SHP77 (cell line): ENCODE measurements around the gene GPC6.
"Not testable (repeated sequence)": the region's sequence is repeated elsewhere in the genome, so short reads cannot be mapped to it uniquely, and the experiment has no call there.

ENCODE experiments used
- DNase-seq, 2 experiments: peaks; one replicate each; lab custom pipeline; 2025; lab: John Stamatoyannopoulos, UW

The GPC6 gene

GRCh38 chr13:93435651-93436050 lies 209.0 kb downstream of the GPC6 start:
- DNase-seq: no peak

GRCh38 chr13:93437081-93437480 lies 210.5 kb downstream of the GPC6 start:
- no peak for DNase-seq

DNA sequence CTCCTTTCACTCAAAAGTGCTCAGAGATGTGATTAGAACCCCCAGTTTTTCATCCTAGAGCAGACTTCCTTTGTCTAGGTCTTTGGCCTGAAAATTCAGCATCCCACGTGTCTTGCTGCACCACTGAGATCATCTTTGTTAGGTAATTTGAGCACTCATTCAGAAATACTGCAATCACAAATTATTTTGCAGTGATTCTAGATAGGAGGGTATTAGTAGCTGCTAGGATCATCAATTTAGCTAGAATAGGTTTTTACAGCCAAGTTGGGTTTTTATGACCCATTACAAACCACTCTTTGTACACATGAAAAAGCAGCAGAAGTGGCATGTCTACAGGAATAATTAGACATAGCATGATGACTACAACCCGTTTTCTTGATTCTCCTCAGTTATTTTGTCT lies 219.6 kb downstream of the GPC6 start:
- DNase-seq: no peak

GRCh38 chr13:93450191-93450621 lies 223.6 kb downstream of the GPC6 start:
- no peak for DNase-seq

DNA sequence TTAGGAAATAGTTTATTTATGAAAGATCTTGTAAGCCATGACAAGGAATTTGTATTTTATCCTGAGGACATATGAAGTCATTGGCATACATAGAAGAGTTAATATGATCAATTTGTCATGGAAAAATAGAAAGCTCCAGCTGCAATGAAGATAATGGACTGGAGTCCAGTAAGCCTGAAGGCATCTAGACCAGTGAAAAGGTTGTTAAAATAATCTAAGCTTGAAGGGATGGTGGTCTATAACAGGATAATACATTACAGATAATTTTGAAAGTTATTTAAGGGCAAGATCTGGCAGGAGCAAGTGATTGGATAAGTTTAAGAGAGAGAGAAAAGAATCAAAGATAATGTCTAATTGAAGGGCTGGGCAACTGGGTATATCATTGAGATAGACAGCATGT lies 224.2 kb downstream of the GPC6 start:
- no peak for DNase-seq

- DNase-seq: not testable (repeated sequence)
These were observed 228.1 kb downstream of the GPC6 start for GRCh38 chr13:93454676-93455235.

GRCh38 chr13:93455861-93456260 lies 229.3 kb downstream of the GPC6 start:
- DNase-seq: no peak

DNA sequence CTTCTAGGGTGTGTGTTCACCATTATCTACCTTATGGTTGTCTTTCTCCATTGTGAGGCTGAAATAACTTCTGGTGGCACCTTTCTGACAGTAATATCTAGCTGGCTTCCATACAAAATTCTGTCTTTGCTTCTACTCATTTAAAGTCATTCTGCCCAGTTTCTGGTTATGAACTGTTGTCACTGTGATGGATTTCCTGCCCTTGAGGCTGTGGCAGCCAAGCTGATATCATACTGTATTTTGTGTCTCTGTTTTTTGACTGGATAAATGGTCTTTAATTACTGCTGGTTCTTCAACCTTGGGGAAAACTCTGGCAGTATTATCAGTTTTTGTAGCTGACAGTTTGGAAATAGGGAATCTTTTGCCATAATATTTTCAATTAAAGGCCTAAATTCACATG lies 233.4 kb downstream of the GPC6 start:
- no peak for DNase-seq

- DNase-seq: no peak
These were observed 235.5 kb downstream of the GPC6 start for GRCh38 chr13:93462151-93462550.

- DNase-seq: no peak
These were observed 240.0 kb downstream of the GPC6 start for GRCh38 chr13:93466502-93467036.

GRCh38 chr13:93467175-93467574 lies 240.6 kb downstream of the GPC6 start:
- no peak for DNase-seq

DNA sequence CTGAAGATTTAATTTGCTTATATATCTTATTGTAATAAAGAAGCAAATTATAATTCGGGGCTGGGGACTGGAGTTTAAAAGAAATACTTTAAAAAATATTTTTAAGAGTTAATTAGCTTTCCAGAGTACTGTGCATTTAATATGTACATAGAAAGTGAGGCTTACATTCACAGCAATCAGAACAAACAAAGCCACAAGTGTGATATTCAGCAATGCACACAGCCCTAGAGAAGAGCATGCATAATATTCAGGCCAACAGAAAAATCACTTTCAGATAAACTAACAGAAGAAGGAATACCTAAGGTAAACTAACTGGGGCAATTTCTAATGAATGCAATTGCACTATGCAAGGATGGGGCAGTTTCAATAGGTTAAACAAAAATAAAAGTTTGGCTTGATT lies 241.8 kb downstream of the GPC6 start:
- no peak for DNase-seq

GRCh38 chr13:93472296-93472695 lies 245.7 kb downstream of the GPC6 start:
- DNase-seq: no peak

DNA sequence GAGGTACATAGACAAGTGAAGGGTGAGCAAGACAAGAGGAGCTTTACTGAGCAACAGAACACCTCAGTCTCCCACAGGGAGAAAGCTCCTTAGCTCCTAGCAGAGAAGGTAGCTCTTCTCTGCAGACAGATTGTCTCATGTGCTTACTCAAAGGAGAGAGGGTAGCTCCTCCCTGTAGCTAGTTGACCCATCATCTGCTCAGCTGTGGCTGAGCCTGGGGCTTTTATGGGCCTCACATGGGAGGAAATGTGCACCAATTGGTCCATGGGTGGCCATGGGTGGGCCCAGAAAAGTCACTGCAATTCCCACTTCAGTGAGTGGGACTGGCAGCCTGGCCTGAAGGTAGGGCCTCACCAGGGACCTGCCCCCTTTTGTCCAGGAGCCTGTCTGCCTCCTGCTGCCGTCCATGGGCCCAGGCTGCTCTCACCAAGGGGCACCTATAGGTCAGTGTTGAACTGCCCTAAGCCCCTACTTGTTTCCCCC lies 246.2 kb downstream of the GPC6 start:
- no peak for DNase-seq

DNA sequence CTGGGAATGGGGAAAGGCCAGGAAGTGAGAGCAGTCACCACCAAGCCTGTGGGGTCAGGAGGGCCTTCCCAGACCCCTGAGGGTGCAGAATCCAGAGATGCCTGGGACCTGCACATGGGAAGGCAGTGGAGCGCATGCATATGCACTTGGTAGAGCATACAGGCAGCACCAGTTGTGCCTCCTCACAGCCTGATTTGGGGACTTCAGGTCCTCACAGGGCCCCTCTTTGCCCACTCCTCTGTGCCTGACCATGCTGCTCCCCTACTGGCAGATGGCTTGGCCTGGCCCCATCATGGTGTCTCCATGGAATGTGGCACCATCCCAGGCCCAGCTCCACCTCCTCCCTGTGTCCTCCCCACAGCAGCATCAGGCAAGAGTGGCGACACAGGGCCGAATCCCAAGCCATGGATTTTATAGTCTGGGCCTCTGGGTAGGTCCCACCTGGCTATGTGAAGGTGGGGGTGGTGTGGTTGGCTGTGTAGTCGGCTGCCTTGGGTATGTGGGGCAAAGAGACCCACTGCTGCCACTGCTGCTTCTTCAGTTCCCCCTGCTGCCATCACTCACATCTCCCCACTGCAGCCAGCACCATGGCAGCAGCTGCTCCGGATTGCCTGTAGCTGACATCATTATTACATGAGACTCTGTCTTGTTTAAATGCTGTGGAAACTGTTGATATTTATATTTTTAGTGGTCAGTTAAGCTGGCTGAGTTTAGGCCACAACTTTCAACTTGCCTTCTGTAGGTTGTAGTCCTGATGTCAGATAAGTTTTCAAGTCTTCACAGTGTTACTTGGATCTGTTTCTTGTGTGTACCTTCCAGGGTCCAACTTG lies 247.0 kb downstream of the GPC6 start:
- DNase-seq: peak; percentile 10 to 16

DNA sequence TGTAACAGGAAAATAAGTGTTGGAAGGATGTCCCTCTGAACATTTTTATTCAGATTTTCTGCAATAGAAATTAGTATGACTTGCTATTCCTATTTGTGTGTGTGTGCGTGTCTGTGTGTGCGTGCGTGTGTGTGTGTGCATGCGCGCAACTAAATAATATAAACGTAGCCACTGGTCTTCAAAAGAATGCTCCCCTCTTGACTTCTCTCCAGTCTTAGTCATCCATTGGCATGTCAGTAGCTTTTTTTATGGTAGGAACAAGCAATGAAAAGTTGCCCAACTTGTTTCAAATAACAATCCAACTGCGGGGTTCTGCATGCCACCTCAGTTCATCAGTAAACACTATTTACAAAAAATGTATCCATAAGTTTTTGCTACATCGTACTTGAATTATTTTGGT lies 249.6 kb downstream of the GPC6 start:
- DNase-seq: no peak

DNA sequence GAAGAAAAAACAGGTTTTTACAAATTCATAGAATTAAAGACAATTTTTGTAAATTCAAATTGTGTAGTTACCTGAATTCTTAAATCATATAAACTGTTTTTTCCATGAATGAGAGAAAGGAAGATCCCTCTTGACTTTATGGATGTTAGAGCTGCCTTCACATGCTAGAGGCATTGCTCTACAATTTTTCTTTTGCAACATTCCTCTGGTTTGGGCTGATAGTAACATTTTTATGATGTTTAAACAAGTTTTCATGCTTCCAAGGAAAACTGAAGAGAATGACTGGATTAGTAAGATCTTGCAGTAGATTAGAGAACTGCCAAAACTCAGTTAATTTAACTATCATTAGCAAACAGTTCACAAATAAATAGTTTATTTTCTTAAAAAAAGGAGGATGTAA lies 250.6 kb downstream of the GPC6 start:
- DNase-seq: no peak

- DNase-seq: no peak
These were observed 254.0 kb downstream of the GPC6 start for GRCh38 chr13:93480553-93481106.

DNA sequence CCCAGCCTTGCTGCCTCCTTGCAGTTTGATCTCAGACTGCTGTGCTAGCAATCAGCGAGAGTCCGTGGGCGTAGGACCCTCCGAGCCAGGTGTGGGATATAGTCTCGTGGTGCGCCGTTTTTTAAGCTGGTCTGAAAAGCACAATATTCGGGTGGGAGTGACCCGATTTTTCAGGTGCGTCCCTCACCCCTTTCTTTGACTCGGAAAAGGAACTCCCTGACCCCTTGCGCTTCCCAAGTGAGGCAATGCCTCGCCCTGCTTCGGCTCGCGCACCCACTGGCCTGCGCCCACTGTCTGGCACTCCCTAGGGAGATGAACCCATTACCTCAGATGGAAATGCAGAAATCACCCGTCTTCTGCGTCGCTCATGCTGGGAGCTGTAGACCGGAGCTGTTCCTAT lies 269.5 kb downstream of the GPC6 start:
- DNase-seq: not testable (repeated sequence)

GRCh38 chr13:93496985-93497673 lies 270.5 kb downstream of the GPC6 start:
- DNase-seq: peak; percentile 62 to 72

GRCh38 chr13:93499991-93500390 lies 273.4 kb downstream of the GPC6 start:
- DNase-seq: no peak

- DNase-seq: no peak
These were observed 275.5 kb downstream of the GPC6 start for GRCh38 chr13:93502071-93502470.
